Lung (tissue), 12 donors: Measurements from ENCODE around the gene RAB3IP. TPM values are rescaled to one million over a fixed set of nuclear protein-coding genes. Genes with fewer than 3 reads are reported as not detected.
A peak's percentile ranks its signal among the peaks of the same experiment; 100 is the strongest.

Experiments
- ATAC-seq: fragments of 200-7000 bp; cut with Tn5 transposase; one replicate; pipeline ENCODE4 v1.9.1; 2020; ENCODE audit warnings: moderate number of reproducible peaks; ENCODE audit not compliant: insufficient read depth, low FRiP score
- DNase-seq, 3 donors: peaks; one replicate each; pipeline ENCODE4 v3.0.0-alpha.2; 2013 to 2017
- H3K27ac ChIP-seq, 2 donors: one replicate each; pipeline ENCODE4 v1.5.1; 2013; ENCODE audit warnings: mild to moderate bottlenecking in 2 of 2, moderate library complexity in 2 of 2, control low read depth in 1 of 2, inconsistent platforms in 1 of 2, low read depth in 1 of 2, low read length in 1 of 2
- H3K27me3 ChIP-seq, 3 donors: one replicate each; pipeline ENCODE4 v1.5.1; 2013; ENCODE audit warnings: low read length in 2 of 3; ENCODE audit not compliant: control insufficient read depth in 3 of 3, insufficient read depth in 3 of 3
- H3K36me3 ChIP-seq, 4 donors: one replicate each; pipeline ENCODE4 v1.5.1; 2013; ENCODE audit warnings: low read length in 4 of 4, mild to moderate bottlenecking in 1 of 4, moderate library complexity in 1 of 4; ENCODE audit not compliant: control insufficient read depth in 4 of 4, insufficient read depth in 4 of 4
- H3K4me1 ChIP-seq, 5 donors: one replicate each; pipeline ENCODE4 v1.5.1; 2013; ENCODE audit warnings: low read length in 5 of 5, mild to moderate bottlenecking in 2 of 5, moderate library complexity in 1 of 5; ENCODE audit not compliant: control insufficient read depth in 5 of 5, insufficient read depth in 5 of 5
- H3K4me3 ChIP-seq: one replicate; pipeline ENCODE4 v1.5.1; 2013; ENCODE audit warnings: mild to moderate bottlenecking, control low read depth, moderate library complexity
- H3K9ac ChIP-seq, 2 donors: one replicate each; pipeline ENCODE4 v1.5.1; 2013; ENCODE audit warnings: low read length in 2 of 2, control low read depth in 1 of 2; ENCODE audit not compliant: insufficient read depth in 1 of 2
- H3K9me3 ChIP-seq, 4 donors: one replicate each; pipeline ENCODE4 v1.5.1; 2013; ENCODE audit warnings: low read length in 3 of 4, mild to moderate bottlenecking in 1 of 4, moderate library complexity in 1 of 4; ENCODE audit not compliant: control insufficient read depth in 4 of 4, insufficient read depth in 3 of 4
- CTCF ChIP-seq: IDR thresholded peaks from 2 replicates; pipeline ENCODE4 v1.5.1; 2012; ENCODE audit warnings: mild to moderate bottlenecking; ENCODE audit errors: control extremely low read depth, extremely low read depth
- WGBS, 2 donors: extraction: QIAGEN DNeasy Blood & Tissue Kit; methylation state at CpG; one replicate each; pipeline ENCODE4 v1.1.7; 2013; 5-methylcytosine and 5-hydroxymethylcytosine counted together
- polyA plus RNA-seq, 2 donors: library from polyadenylated mRNA; stranded (reverse); fragments of 200-250 nt; gene quantifications; one replicate each; pipeline ENCODE4 v1.2.1, GENCODE V29; 2013
- total RNA-seq, 2 donors: library from RNA; depleted of rRNA in 1 of 2; stranded (reverse); fragments of >200 nt in 1 of 2; gene quantifications; one replicate each; pipeline ENCODE4 v1.2.1, GENCODE V29; 2014 to 2021
- donor health status: control.
- donor health status: control.
- donor health status: Bipolar disorder and iron deficiency.
- donor health status: healthy.
- donor health status: DM: yes; HTN: yes; CAD: no.

The RAB3IP gene
- total and polyA plus RNA-seq, 4 donors, result 13.2 to 77.0 (median 30.5) TPM

DNA sequence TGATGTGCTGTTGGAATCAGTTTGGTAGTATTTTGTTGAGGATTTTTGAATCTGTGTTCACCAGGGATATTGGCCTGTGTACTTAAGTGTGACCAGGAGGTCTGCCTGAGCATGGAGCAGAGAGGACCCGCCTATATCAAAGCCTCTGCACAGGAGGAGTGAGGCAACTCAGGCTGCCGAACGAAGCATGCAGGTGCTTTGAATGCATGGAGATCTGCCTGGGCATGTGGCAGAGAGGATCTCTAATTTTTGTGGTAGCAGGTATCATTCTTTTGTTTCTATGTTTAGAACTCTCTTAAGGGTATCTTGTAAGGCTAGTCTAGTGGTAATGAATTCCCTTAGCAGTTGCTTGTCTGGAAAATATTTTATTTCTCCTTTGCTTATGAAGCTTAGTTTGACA is 26.9 kb downstream of the RAB3IP start:
- Histone ChIP-seq H3K9me3 (peaks cover 6 to 24% (median 15%) of the 10 kb centered on the region in 4 donors), H3K36me3 (peaks cover 6 to 25% (median 18%) of the 10 kb centered on the region in 4 donors), H3K9ac (no peak overlapping the region), H3K27me3 (no peaks in the 10 kb centered on the region), H3K4me3 (no peak overlapping the region), H3K27ac (no peak overlapping the region), H3K4me1 (no peaks in the 10 kb centered on the region)
- WGBS, 2 donors, result 97 to 99% methylated on average over 3 of the region's 3 CpGs
- no peak for TF ChIP-seq CTCF
- DNase-seq, result no peak
- no peak for ATAC-seq

DNA sequence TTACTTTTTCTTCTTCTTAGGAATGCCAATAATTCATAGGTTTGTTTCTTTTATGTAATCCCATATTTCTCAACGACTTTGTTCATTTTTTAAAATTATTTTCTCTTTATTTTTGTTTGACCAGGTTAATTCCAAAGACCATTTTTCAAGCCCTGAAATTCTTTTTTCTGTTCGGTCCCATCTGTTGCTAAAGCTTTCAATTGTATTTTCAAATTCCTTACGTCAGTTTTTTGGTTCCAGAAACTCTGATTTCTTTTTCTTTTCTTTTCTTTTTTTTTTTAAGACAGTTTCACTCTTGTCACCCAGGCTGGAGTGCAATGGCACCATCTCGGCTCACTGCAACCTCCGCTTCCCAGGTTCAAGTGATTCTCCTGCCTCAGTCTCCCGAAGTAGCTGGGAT is 27.6 kb downstream of the RAB3IP start:
- no peaks in the 10 kb centered on the region for H3K27me3 ChIP-seq
- H3K4me3 ChIP-seq, result no peak overlapping the region
- no peak overlapping the region for H3K27ac ChIP-seq
- WGBS, 2 donors, result 95 to 97% methylated on average over 6 of the region's 6 CpGs
- TF ChIP-seq CTCF, result no peak
- H3K9me3 ChIP-seq, result peaks cover 6 to 24% (median 16%) of the 10 kb centered on the region in 4 donors
- H3K4me1 ChIP-seq, result no peaks in the 10 kb centered on the region
- H3K36me3 ChIP-seq, result peaks cover 6 to 25% (median 18%) of the 10 kb centered on the region in 4 donors
- H3K9ac ChIP-seq, result no peak overlapping the region
- no peak for DNase-seq
- no peak for ATAC-seq

GRCh38 chr12:69779928-69780327 is 41.3 kb downstream of the RAB3IP start:
- Histone ChIP-seq H3K27ac (no peak overlapping the region), H3K36me3 (peaks cover 0 to 4% (median 1%) of the 10 kb centered on the region in 4 donors), H3K9ac (no peak overlapping the region), H3K4me1 (no peaks in the 10 kb centered on the region), H3K4me3 (no peak overlapping the region), H3K27me3 (no peaks in the 10 kb centered on the region), H3K9me3 (peaks cover 0 to 4% (median 2%) of the 10 kb centered on the region in 4 donors)
- peak in 2 of 3 donors; percentile 9 to 16 for DNase-seq
- 73 to 79% methylated on average over 7 of the region's 7 CpGs for WGBS, 2 donors
- ATAC-seq, result no peak
- TF ChIP-seq CTCF, result no peak

GRCh38 chr12:69783365-69783764 is 44.7 kb downstream of the RAB3IP start:
- H3K4me1 ChIP-seq, result no peaks in the 10 kb centered on the region
- H3K4me3 ChIP-seq, result no peak overlapping the region
- no peak overlapping the region for H3K9ac ChIP-seq
- DNase-seq (no peak), ATAC-seq (no peak)
- no peak overlapping the region for H3K27ac ChIP-seq
- peaks cover 0 to 4% (median 2%) of the 10 kb centered on the region in 4 donors for H3K9me3 ChIP-seq
- 83 to 86% methylated on average over 6 of the region's 6 CpGs for WGBS, 2 donors
- H3K36me3 ChIP-seq, result peaks cover 0 to 5% (median 4%) of the 10 kb centered on the region in 4 donors
- no peak for TF ChIP-seq CTCF
- no peaks in the 10 kb centered on the region for H3K27me3 ChIP-seq
